HG03095 (cell line): ENCODE measurements around the gene SLCO4A1.

ENCODE experiments used
- ATAC-seq: cut with Tn5 transposase; IDR thresholded peaks from one replicate; pipeline ENCODE4 v1.9.1; 2021; ENCODE audit warnings: moderate library complexity; ENCODE audit not compliant: unreplicated experiment

The SLCO4A1 gene

GRCh38 chr20:62636446-62636845 is 5.9 kb upstream of the SLCO4A1 start:
- ATAC-seq, result no peak

GRCh38 chr20:62637110-62637509 is 5.2 kb upstream of the SLCO4A1 start:
- no peak for ATAC-seq

GRCh38 chr20:62637521-62638054 is 4.7 kb upstream of the SLCO4A1 start:
- ATAC-seq, result no peak

GRCh38 chr20:62638055-62638570 is 4.2 kb upstream of the SLCO4A1 start:
- ATAC-seq, result no peak

GRCh38 chr20:62638679-62639406 is 3.5 kb upstream of the SLCO4A1 start:
- no peak for ATAC-seq

- ATAC-seq, result no peak
Observed at GRCh38 chr20:62639765-62640164, 2.5 kb upstream of the SLCO4A1 start.

GRCh38 chr20:62640870-62641269 is 1.4 kb upstream of the SLCO4A1 start:
- ATAC-seq, result no peak

GRCh38 chr20:62641321-62642050 is 817 bp upstream of the SLCO4A1 start:
- ATAC-seq, result no peak

GRCh38 chr20:62642666-62643520 is 590 bp downstream of the SLCO4A1 start:
- ATAC-seq, result no peak

- ATAC-seq, result no peak
Observed at GRCh38 chr20:62643521-62644043, 1.3 kb downstream of the SLCO4A1 start.

GRCh38 chr20:62644044-62644795 is 1.9 kb downstream of the SLCO4A1 start:
- ATAC-seq, result no peak

- no peak for ATAC-seq
Observed at GRCh38 chr20:62644802-62645496, 2.6 kb downstream of the SLCO4A1 start.

- ATAC-seq, result no peak
Observed at GRCh38 chr20:62645613-62646012, 3.3 kb downstream of the SLCO4A1 start.

GRCh38 chr20:62646851-62647520 is 4.7 kb downstream of the SLCO4A1 start:
- no peak for ATAC-seq

- no peak for ATAC-seq
Observed at GRCh38 chr20:62647521-62648317, 5.4 kb downstream of the SLCO4A1 start.

- no peak for ATAC-seq
Observed at GRCh38 chr20:62648318-62648995, 6.2 kb downstream of the SLCO4A1 start.

GRCh38 chr20:62649140-62649539 is 6.8 kb downstream of the SLCO4A1 start:
- no peak for ATAC-seq
